ENCODE data around the gene MRPL38. TPM values are rescaled to one million over a fixed set of nuclear protein-coding genes. Genes with fewer than 3 reads are reported as not detected.

Gene MRPL38
- total and polyA plus RNA-seq, 2 of the 8 experiments (the other 6 are each of a cell fraction or from before 2014, with no cell fraction given), result 78.4 to 125 TPM

- no peak for TF ChIP-seq CHD7 (IDR thresholded peaks at IDR 0.05; ENCODE audit: insufficient replicate concordance, low read length)
- TF ChIP-seq TAF7 (optimal IDR thresholded peaks at IDR 0.05; ENCODE audit: borderline replicate concordance, low read depth, low read length), result no peak
- TF ChIP-seq BCL11A (IDR thresholded peaks at IDR 0.05; ENCODE audit: low read depth in 2 of 2, low read length in 2 of 2), result no peak
- TF ChIP-seq SUZ12 (IDR thresholded peaks at IDR 0.05; ENCODE audit: low read length), result no peak
Measured at GRCh38 chr17:75875182-75875939, 29.3 kb downstream of the MRPL38 start (continued).
